GM21423 (cell line): Measurements from ENCODE around the gene UQCRH.

Experiments used
- ATAC-seq: cut with Tn5 transposase; IDR thresholded peaks from one replicate; pipeline ENCODE4 v1.9.1; 2021; ENCODE audit warnings: mild to moderate bottlenecking, moderate library complexity; ENCODE audit not compliant: unreplicated experiment

Gene UQCRH

DNA sequence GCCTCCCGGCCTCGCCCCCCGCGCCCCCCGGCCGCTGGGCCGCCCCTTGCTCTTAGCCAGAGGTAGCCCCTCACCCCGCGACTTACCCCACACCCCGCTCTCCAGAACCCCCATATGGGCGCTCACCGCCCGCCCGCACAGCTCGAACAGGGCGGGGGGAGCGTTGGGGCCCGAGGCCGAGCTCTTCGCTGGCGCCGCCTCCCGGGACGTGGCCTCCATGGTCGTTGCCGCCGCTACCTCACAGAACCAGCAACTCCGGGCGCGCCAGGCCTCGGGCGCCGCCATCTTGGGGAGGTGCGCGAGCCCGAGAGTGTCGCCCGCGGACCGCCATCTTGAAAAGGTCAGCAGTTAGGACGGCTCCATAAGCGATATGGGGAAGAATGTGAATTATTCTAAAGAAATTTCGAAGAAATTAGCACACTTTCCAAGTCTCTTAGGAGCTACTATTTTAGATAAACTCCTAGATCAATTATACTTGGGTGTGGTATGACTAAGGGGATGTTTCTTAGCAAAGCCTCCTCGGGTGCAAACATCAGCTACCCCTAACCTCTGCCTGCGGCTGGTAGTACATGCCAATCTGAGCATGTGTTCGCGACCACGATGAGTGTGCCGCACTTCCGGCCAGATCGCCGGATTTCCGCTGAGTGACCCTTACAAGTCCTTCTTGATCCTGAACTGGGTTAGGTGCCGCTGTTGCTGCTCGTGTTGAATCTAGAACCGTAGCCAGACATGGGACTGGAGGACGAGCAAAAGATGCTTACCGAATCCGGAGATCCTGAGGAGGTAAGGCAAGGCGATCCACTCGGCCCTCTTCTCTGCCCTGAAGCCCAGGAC, at the start of gene UQCRH, which contains the start of gene LRRC41:
UQCRH (plus strand) TSS at position 661 of the 834 bp plus-strand sequence; CDS start at position 730, 69 bp downstream.
LRRC41 (minus strand) TSS at position 579 of the 834 bp plus-strand sequence; CDS start at position 285, 294 bp downstream.
- ATAC-seq, result peak; percentile 84

DNA sequence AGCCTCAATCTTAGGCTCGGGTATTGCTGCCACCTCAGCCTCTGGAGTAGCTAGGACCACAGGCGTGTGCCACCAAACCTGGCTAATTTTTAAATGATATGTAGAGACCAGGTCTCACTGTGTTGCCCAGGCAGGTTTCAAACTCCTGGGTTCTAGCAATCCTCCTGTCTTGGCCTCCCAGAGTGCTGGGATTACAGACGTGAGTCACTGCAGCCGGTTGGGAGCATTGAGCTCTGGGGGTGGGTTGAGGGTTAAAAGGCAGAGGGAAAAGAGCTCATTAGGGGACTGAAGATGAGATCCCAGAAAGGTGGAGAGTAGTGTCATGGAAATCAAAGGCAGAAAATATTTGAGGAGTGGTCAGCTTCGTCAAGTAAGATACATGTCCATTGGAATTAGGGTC, 48.8 kb upstream of the UQCRH start:
- no peak for ATAC-seq

DNA sequence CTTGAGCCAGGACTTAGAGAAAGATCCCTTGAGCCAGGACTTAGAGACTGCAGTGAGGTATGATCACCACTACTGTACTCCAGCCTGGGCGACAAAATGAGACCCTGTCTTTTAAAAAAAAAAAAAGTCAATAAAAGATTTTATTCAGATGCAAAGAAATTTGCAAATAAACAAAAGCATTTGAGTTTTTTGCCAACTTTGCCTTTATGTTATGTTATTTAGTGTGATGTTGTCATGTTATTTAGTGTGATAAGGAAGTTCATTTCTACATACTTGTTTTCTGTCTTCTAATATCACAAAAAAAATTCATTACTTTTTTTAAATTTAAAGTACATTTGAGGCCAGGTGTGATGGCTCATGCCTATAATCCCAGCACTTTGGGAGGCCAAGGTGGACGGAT, 47.0 kb upstream of the UQCRH start:
- ATAC-seq, result no peak

DNA sequence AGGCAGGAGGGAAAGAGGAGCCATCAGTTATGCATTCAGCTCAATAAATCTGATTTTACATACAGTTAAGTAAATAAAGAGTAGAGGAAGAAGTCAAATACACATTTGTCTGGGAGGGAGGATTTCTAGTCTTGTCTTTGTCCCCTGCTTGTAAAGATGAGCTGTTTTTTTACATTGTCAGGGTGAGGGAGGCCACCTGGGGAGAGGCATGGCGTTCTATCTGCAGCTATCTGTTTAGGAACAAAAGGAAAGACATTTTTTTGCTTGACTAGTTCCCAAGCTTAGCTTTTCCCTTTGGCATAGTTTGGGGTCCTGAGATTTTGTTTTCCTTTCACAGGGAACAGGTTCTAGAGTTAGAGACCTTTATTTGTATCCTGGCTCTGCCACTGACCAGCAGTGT, 41.0 kb upstream of the UQCRH start:
- no peak for ATAC-seq

DNA sequence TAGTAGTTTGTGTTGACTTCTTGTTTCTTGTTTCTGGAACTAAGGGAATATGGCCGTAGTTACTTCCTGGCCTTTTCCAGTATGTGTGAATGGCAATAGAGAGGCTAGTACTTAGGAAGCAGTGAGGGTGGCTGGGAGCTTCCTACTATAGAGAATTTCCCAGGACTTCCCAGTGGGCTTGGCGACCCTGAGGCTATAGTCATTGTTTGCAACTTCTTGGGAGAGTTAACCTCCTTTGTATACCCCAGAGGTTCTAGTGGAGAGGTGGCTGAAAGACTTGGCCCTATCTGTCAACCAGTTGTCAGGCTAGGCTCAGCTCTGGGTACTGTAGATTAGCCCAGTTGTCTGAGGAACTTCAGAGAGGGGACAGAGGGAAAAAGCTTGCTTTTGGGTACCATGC, 40.4 kb upstream of the UQCRH start:
- no peak for ATAC-seq

DNA sequence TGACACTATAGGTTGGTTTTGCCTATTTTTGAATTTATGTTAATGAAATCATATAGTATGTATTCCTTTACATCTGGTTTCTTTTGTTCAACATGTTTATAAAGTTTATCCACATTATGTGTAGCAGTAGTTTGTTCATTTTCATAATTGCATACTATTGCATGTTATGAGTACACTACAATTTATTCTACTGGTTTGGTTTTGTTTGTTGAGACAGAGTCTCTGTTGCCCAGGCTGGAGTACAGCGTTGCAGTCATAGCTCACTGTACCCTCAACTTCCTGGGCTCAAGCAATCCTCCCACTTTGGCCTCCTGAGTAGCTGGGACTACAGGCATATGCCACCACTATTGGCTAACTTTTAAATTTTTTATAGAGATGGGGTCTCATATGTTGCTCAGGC, 34.9 kb upstream of the UQCRH start:
- ATAC-seq, result no peak

DNA sequence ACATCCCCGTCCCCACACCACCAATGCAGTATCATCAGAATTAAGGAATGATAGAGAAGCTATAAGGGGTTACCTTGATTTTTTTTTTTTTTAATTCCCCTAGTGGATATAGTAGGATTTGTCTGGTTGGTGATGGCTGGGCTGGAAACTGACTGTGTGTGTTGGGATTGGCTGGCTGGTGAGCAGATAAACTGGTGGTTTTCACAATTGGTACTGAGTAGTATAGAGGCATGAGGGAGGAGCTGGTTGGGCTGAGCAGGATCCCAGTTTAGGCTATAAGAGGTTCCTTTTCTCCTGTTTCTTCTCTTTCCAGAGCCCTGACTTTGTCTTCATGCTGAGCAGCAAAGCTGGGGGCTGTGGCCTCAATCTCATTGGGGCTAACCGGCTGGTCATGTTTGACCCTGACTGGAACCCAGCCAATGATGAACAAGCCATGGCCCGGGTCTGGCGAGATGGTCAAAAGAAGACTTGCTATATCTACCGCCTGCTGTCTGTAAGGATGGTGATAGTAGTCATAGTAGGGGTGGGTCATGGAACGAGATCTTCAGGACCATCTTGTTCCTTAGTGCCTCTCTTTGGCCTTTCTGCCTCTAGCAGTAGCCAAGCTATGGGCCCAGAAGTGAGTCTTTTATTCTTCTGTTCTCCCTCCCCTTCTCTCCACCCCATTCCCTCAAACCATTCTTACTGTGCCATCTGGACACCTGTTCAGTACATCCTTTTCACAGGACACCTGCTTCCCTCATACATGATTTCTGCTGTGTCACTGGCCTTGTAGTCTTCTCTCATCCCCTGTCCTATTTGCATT, 29.1 kb upstream of the UQCRH start:
- no peak for ATAC-seq

DNA sequence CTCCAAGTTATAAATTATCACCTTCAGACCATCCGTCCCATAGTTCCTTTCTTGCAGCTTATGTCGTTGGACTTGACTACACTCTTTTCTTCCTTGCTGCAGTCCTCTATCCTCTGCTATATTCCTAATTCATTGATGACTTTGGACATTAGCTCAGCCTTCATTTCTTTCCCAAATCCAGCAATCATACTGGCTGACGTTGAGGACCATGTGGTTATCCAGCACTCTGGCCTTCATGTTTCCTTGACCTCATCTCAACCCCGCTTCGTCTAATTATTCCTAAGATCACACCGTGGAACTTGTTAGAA, 28.5 kb upstream of the UQCRH start:
- no peak for ATAC-seq

DNA sequence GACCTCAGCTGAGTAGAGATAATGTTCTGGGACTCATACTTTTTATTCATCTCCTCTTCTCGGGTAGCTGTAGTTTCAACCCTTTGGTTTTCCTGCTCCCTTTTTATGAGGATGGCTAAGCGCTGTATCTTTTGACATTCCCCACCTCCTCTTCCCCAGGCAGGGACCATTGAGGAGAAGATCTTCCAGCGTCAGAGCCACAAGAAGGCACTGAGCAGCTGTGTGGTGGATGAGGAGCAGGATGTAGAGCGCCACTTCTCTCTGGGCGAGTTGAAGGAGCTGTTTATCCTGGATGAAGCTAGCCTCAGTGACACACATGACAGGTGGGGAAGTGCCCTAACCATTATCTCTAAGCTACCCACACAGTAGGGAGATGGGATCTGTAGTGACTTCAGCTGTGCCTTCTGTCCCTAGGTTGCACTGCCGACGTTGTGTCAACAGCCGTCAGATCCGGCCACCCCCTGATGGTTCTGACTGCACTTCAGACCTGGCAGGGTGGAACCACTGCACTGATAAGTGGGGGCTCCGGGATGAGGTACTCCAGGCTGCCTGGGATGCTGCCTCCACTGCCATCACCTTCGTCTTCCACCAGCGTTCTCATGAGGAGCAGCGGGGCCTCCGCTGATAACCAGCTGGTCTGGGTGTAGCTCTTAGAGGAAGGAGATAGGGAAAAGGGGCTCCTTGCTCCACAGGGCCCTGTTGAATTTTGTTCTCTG, 25.7 kb upstream of the UQCRH start:
- ATAC-seq, result no peak

DNA sequence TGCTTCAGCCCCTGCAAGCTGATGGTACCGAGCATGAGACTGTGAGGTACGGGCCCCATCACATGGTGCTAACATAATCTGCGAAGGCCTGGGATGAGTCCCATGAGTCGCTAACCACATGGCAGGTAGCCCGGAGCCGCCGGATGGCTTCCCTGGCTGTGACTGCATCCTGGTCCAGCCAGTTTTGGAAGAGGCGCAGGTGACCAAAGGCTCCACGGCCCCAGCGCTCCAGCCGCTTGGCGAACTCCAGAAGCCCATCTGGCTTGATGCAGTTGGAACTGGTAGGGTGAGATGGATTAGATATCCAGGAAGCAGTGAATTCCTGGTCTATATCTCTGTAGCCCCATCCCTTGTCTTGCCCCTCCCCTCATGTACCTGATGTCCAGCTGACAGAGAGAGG, 24.7 kb upstream of the UQCRH start:
- no peak for ATAC-seq

DNA sequence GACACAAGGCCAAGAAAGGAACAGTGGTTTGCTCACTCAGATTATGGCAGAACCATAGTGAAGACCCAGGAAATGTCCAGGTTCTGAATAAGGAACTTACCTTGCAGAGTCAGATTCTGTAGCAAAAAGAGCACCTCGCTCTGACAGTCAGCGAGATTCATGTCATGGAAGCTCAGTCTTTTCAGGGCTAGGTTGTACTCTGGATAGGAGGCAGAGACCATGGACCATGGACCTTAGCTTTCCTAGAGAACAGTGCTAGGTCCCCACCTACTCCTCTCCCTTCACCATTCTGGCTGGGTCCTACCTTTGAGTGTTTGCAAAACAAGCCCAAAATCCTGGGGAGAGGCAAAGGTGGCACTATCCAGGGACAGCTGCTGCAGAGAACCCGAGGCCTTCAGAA, 23.4 kb upstream of the UQCRH start:
- no peak for ATAC-seq

DNA sequence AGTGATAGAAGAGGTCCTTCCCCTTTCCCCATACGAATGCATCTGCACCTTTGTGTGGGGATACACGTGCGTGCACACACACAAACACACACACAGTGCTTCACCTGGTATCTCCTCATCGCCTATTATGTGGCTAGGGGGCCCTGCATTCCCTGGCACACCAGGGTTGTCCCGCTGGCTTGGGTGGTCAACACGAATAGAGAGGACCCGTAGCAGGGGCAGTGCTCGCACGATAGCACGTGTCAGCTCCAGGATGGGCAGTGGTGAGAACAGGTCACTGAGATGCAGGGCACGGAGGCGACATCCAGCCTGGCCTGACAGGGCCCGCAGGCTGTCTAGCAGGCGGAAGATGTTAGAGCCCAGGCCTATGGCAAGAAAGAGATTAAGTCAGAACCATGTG, 22.5 kb upstream of the UQCRH start:
- ATAC-seq, result no peak

DNA sequence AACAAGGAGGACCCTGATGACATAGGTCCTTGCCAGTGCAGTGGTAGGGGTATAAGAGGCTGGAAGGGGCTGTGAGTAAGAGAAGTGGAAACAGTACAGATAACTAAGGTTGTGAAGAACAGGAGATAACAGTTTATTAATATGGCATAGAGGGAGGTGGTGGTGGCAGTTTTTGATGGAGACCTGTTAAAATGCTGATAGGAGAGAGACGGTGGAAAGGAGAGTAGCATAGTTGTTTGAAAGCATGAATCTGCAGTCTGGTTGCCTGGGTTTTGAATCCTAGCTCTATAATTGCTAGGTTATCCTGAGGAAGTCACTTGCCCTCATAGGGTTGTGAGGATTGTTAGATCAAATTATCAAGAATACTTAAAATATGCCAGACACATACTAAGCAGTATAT, 19.4 kb upstream of the UQCRH start:
- ATAC-seq, result no peak

DNA sequence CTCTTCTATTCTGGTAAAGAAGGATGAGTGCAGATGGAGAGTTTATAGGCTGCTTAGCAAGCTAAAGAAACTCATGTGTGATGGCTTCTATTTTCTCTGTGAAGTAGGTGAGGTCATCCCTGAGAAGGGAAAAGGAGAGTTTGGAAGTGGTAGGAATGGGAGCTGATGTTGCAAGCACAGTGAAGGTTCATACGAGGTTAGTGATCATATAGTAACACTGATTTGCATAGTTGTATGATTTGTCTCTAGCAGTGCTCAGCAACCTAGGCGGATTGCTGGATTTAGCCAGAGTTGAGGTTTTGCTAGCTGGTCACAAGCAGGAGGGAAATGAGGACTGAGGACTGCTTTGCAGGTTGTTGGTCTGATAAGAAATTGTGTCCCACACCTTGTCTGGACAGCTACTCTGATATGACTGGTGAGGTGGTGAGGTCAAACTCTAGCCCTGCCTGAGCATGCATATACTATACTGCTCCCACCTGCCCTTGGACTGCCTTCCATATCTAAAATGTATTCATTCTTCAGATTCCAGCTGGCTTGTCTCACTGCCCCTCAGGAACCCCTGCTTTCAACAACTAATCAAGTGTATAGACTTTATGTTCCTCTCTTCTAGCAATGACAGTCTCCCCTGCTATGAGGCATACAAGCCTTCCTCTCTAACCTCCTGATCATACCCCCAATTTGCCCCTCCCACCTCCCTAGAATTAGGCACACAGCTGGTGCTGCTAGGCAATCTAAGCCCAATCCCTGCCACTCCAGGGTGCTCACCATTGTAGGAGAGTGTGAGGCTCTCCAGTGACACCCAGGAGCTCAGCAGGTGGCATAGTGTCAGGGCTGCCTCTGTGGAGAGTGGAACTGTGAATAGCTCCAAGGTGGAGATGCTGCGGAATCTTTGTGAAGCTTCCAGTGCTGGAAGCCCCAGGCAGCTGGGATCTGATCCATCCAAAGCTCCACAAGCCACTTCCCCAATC, 18.6 kb upstream of the UQCRH start:
- no peak for ATAC-seq

DNA sequence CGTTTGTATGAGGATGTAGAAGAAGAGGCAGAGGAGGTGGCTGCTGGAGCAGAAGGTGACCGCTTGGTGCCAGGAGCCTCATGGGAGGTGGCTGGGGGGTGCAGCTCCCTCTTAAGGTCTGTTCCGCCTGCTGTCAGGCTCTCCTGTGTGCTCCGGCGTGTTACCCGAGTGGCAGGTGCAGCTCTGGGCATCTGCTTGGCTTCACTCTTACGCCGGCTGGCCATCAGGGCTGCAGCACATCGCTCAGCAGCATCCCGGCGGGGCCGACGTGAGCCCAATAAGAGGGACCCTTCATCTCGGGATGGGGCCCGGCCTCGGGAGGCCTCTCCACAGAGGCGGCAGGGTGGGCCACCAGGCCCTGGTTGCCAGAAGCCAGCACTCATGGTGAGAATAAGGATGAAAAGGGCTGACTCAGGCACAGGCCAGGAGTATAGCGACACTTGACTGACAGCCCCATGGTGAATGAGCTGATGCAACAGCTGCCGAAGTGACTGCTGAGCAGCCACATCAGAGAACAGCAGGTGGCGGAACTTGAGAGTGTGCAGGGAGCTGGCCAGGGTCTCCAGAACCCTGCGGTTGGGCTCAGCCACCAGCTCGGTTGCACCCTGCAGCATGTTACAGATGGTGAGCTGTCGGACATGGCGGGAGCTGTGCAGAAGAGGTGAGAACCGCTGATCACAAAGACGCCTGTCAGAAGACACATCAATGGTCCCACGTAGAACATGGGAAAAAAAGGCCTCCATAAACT, 17.6 kb upstream of the UQCRH start:
- no peak for ATAC-seq

DNA sequence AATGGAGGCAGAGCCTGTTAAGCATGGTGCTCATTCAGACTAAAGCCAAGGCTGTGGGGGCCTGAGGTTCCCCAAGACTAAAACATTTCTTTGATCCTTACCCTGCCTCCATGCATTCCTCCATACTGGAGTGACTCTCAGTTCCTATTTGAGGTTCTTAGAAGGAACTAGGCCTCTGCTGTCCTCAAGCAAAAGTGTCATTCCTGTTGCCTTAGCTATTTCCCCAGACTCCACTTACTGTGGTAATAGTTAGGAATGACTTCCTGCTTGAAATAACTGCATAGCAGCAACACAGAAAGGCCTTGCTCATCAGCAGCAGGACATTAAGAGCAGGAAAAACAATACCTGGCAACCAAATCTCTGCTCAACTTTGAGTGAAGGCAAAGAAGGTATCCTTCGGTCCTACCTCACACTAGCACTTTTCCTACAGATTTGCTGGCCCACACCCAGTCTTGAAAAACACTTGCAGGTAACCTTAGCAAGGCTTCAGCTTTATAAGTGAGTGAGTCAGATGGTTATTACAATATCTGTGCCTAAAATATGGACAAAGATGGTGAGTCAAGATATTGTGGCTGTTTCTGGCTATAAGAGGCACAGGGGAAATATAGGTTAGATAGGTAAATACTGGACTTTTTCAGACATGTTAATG, 14.9 kb upstream of the UQCRH start:
- ATAC-seq, result no peak

DNA sequence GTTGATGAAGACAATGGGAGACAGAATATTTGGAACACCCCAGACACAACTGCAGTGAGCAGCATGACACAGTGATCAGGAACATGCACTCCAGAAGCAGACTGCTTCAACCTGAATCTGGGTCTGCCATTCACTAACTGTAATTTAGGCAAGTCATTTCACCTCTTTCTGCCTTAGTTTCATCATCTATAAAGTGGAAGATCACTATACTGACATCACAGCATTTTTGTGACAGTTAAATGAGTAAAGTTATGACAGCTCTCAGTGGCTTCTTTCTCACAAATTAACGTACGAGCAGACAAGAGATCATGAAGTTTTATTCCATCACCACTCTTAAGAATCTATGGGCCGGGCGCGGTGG, 14.4 kb upstream of the UQCRH start:
- no peak for ATAC-seq

DNA sequence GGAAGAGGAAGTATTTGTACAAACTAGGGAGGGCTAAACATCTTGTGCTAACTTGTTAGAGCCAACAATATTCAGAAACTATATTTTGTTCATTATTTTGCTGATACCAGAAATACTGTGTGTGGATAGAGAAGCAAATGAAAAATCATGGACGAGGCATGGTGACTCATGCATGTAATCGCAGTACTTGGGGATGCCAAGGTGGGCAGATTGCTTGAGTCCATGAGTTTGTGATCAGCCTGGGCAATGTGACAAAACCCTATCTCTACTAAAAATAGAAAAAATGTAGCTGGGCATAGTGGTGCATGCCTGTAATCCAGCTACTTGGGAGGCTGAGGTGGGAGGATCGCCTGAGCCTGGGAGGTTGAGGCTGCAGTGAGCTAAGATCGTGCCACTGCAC, 13.5 kb upstream of the UQCRH start:
- no peak for ATAC-seq

DNA sequence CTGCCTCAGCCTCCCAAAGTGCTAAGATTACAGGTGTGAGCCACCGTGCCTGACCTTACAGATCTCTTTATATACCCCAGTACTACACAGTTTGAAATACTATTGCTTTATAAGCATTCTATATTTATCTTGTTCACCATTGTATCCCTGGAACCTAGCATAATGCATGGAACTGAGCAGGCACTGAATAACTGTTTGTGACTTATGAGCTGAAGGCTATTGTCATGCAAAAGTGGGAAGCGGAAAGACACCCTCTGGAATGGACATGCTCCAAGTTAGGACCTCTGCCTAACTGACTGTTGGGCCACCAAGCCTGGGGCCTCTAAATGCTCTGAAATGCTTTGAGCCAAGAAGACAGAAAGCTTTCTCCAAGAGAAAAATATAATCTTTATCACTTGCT, 8.2 kb upstream of the UQCRH start:
- no peak for ATAC-seq
